GM12874 (cell line): ENCODE data around the gene EBPL.

ENCODE experiments used
- TF ChIP-seq, protein P1 (sequence below): IDR thresholded peaks from 2 replicates; pipeline ENCODE4 v1.5.1; 2011; ENCODE audit warnings: low read depth, mild to moderate bottlenecking, control low read depth, low read length, moderate library complexity; ENCODE audit not compliant: insufficient read depth

The EBPL gene

DNA sequence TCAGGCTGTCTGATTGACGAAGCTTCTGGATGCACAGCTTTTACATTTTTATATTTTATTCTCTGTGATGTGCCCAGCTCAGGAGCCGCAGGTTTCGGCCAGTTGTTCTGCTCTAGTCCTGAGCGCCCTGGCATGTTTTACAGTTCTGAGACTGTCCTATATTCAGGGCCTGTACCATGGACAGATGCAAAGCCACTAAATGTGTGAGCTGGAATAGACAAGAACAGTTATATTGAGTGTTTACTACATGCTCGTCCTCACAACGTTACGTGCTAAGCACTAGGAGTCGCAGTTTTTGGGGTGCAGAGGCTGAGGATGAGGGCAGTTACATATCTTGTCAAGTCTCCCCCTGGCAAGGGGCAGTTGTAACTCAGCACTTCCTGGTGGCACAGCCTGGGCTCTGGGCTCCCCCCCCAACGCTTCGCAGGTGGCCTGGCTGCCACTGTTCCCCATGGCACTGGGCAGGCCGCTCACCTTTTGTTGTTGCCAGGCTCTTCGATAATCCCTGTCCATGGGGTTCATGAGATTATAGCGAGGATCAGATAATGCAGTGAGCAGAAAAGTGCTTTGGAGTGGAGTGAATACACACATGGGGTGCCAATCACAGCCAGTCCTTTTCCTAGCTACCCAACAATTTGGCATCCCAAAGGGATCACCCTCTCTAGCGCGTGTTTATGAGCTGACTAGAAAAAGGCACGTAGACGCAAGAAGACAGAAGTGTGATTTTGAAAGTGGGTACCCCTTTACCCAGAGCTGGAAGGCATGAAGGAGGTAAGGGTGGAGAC, 39.5 kb downstream of the EBPL start:
- TF ChIP-seq, protein P1, sequence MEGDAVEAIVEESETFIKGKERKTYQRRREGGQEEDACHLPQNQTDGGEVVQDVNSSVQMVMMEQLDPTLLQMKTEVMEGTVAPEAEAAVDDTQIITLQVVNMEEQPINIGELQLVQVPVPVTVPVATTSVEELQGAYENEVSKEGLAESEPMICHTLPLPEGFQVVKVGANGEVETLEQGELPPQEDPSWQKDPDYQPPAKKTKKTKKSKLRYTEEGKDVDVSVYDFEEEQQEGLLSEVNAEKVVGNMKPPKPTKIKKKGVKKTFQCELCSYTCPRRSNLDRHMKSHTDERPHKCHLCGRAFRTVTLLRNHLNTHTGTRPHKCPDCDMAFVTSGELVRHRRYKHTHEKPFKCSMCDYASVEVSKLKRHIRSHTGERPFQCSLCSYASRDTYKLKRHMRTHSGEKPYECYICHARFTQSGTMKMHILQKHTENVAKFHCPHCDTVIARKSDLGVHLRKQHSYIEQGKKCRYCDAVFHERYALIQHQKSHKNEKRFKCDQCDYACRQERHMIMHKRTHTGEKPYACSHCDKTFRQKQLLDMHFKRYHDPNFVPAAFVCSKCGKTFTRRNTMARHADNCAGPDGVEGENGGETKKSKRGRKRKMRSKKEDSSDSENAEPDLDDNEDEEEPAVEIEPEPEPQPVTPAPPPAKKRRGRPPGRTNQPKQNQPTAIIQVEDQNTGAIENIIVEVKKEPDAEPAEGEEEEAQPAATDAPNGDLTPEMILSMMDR = no peak

DNA sequence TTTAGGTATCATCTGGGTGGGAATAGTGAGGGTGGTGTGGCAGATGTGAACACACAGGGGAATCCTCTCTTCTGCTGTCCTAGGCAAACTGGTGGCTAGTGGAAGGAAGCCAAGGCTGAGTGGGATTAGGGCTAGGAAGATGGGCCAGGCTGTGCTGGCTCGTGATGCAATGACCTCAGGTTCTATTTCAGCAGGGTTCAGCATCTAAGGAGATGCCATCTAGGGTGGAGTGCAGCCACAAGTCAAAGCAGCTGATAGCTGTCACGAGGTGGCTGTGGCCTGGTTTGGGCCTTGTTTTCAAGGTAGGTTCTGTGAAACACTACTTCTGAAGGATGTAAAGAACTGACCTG, 41.3 kb downstream of the EBPL start:
- TF ChIP-seq, protein P1 = no peak

DNA sequence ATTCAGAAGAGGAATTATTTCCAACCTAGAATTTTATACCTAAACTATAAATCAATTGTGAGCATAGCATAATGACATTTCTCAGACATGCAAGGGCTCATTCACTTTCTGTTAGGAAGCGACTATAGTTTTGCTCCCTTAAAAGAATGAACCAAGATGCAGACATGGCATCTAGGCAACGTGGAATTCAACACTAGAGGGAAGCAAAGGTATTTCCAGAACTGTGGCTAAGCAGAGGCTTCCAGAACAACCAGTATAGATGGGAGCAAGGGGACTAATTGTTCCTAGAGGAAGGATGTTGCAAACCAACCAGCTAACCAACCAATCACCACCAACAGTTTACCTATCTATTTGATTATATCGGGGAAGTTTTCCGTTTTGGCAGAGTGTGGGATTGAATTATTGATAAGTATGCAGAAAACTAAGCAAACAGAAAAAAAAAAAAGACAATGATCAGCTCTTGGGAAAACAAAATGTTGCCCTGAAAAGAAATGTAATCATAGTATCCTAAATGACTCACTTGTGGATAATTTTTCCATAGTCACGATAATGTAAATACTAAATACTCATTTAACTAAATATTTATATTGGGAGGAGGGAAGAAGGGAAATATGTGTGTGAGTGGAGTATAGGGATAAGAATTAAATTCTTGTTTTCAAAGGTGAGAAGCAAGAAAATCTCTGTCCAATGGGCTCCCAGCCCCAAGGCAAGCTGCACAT, 41.9 kb downstream of the EBPL start:
- TF ChIP-seq, protein P1 = no peak

DNA sequence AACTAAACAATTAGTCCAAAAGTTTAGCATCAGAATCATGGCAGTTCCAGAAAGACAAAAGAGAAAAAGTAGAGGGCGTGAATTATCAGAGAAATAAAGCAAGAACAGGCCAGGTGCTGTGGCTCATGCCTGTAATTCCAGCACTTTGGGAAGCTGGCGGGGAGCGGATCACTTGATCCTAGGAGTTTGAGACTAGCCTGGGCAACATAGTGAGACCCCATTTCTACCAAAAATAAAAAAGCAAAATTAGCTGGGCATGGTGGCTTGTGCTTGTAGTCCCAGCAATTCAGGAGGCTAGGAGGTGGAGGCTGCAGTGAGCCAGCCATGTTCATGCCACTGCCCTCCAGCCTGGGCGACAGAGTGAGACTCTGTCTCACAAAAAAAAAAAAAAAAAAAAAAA, 44.6 kb downstream of the EBPL start:
- TF ChIP-seq, protein P1 = no peak

DNA sequence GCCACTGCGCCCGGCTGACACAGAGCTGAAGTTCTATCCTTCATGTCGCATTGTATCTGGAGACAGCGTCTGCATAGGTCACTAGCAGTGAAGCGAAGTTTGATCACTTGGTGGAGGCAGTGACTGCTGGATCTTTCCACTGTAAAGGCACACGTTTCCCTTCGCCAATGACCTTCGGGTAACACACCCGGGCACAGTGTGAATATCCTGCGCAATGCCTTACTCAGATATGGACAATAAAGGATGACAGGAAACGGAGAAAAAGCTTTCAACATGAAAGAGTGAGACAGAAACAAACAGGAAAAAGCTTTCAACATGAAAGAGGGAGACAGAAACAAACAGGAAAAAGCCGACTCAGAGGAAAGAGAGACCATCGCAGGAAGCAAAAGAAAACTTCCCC, 45.8 kb downstream of the EBPL start:
- TF ChIP-seq, protein P1 = no peak

DNA sequence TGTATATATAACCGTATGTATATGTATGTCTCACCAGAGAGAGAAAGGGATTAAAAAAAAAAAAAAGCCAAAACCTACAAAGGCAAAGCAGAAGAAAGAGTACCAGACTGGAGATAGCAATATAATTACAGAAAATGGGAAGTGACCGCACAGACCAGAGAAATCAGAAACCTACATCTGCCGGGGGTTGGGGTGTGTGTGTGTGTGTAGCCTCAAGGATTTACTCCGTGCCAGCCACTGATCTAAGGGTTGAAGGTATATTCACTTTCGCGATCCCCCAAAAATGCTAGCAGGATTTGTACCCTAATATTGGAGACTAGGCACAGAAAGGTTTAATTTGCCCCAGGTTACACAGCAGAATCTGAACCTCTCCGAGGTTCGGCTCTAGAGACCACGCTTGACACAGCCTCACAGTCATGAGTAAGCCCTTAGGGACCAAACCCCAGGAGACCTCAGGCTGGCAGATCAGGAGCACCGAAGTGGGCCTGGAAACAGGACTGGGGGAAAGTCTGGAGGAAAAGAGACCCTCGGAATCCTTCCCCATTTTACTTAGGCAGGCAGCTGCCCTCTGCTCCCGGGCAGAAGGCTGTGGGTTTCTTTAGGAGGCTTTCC, 48.1 kb downstream of the EBPL start:
- TF ChIP-seq, protein P1 = no peak

DNA sequence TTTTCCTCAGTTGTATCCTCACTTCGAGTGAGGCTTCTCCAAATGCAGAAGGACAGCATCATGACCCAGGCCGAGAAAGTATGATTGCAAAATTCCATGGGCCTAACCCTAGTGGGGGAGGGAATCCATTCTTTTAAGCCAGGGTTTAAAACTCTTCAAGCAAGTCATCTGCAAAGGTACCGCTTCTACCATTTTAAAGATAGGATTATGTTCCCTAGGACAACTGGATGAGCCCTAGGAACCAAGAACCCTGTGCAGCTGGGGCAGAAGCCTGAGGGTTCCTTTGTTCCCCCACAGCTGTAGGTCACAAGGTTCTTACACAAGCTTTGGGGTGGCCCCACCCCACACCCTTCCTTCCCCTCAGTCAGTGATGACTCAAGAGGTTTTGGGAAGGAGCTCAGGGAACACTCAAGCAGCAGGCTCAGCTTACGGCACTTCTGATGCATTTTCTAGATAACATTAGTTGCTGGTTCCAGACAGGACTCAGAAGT, 49.4 kb downstream of the EBPL start:
- TF ChIP-seq, protein P1 = no peak
